Stimulated activated CD8-positive, alpha-beta memory T cell treated with anti-CD3 and anti-CD28 coated beads, Interleukin-7, amount 100 ng/mL, for 48 hours (primary cell): ENCODE measurements around the gene PLA2G3.
A peak's percentile ranks its signal among the peaks of the same experiment; 100 is the strongest.

ENCODE experiments used
- DNase-seq, 2 donors: peaks; one replicate each; pipeline ENCODE4 v3.0.0-alpha.2; 2020; ENCODE audit warnings: low read depth in 1 of 2; ENCODE audit errors: extremely low read depth in 1 of 2

Gene PLA2G3

DNA sequence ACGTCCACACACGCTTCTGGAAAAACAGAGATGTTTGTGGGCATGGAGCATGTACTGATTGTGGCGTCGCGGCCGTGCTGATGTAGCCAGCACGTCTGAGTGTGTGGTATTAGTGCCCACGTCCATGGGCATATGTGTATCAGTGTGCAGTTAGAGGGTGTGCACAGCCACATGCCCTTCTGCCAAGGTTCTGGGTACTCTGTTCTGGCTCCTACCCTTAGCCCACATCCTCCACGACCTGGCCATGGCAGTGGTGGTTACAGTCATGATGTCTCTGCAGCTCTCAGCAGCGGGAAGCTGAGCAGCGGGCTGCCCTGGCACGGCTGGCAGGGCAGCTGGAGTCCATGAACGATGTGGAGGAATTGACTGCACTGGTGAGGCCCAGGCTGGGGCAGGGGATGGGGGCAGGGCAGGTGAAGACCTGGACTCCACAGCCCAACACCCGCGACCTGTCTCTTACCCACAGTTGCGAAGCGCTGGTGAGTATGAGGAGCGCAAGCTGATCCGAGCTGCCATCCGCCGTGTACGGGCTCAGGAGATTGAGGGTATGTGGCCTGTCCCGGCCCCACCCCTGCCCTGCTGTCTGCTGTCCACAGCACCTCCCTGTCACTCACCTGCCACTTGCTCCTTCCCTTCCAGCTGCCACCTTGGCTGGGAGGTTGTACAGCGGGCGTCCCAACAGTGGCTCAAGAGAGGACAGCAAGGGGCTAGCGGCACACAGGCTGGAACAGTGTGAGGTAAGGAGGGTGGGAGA, 51.9 kb downstream of the PLA2G3 start:
- DNase-seq, result no peak

DNA sequence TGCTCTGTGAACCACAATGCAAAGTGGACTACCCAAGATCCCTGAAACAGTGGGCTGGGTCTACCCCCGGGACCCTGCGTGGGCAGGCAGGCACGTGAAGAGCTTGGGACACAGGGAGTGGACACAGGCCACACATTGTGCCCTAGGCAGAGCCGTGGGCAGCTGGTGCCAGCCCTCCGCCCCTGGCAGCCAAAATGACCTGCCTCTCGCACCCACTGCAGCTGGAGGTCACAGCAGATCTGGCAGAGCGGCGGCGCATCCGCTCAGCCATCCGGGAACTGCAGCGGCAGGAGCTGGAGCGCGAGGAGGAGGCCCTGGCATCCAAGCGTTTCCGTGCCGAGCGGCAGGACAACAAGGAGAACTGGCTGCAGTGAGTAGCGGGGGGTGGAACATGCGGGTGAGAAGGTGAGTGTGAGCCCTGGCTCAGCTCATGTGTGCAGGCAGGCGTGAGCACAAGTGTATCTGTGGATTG, 52.5 kb downstream of the PLA2G3 start:
- no peak for DNase-seq

DNA sequence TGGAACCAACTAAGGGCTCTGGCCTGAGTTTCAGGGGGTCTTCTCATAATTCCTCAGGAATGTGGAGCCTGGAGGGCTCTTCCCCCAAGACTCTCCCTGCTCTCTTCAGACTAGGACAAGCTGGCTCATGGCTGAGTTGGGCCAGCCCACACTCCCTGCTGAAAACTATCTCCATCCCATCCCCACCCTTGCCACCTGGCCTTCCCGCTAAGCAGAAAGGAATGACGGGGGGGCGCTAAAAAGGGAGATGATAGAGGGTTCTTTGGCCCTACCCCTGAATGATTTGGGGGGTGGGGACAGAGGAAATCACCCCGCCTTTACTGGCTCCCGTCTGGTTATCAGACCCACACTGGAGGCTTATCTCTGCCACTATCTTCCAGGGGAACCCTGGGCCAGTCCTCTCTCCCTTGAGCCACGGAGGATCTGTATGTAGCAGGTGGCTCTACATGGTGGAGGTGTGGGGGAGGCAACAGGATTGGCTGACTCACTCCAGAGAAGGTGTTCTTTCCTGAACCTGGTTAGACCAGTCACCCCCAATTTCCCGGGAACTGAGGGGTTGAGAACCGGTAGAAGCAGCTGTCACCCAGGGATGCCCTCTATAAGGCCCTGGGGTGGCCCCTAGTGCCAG, 53.5 kb downstream of the PLA2G3 start:
- no peak for DNase-seq

DNA sequence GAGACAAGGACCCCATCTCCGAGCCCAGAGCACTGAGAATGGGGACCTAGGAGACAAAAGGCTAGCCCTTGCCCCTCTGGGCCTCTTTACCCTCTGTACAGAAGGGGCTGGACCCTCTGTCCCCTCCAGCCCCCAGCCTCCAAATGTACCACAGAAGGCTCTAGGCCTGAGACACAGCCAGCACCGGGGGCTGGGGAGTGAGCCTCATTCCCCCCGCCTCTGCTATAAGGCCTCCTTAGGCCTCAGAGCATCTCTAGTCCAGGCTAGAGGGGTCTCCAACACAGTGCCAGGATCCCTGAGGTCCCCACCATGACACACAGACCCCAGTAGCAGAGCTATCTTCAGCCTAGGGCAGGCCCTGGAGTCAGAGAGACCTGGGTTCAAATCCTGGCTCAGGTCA, 54.4 kb downstream of the PLA2G3 start:
- no peak for DNase-seq

DNA sequence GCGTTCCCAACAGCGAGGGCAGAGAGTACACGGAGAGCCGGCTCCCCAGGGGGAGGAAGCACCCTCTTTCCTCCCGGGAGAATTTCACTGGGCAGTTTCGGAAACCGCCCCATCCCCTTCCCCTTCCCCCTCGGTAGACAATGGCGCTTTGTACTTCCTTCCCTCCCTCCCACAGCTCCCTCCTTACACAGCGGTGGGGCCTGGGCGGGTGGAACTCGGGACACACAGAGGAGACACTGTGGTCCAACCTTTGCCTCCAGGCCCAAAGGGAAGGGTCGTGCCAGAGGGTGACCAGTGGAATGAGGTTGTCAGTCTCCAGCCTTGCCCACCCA, 54.8 kb downstream of the PLA2G3 start:
- DNase-seq, result no peak

DNA sequence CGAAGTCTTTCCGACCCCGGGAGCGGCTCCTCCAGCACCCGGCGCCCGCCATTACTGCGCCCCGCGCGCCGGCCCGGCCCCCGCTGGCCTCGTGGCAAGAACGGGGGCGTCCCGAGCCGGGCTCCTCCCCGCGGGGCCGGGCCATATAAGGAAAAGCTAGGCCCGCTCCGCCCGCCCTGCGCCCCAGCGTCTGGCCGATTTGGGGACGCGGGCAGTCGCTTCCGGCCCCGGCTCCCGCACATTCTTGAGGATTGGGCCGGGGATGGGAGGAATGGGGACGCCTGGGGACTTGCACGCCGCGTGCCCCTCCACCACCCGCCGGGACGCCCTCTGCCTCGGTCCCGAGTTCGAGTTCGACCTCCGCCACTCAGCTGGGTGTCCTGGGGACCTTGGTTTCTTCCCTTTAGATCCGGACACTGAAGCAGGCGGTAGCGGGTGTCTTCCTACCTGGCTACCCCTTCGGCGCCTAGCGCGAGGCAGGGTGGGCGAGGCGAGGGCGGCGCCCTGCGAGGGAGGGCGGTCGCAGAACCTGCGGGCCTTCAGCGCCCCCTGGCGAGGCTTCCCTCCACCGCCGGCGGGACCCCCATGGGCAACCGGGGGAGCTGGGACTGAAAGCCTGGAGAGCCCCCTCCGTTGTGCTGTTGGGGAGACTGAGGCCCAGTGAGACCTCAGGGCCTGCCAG, 55.4 kb downstream of the PLA2G3 start:
- DNase-seq, result peak; percentile 72 to 83
